SW480 (cell line): Measurements from ENCODE around the gene ARAP2.

Experiments used
- DNase-seq: peaks from one replicate; pipeline ENCODE4 v3.0.0-alpha.2; 2016; ENCODE audit warnings: low spot score

Gene ARAP2

DNA sequence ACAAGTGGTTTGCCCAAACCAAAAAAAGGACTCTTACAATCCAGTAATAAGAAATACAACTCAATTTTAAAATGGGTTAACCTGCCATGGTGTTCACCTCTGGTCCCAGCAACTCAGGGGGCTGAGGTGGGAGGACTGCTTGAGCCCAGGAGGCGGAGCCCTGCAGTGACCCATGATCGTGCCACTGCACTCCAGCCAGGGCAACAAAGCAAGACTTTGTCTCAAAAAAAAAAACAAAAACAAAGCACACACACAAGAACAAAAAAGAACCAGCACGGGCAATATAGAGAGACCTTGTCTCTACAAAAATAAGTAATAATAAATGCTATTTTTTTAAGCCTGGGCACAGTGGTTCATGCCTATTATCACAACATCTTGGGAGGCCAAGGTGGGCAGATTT is 28.7 kb downstream of the ARAP2 start:
- no peak for DNase-seq

DNA sequence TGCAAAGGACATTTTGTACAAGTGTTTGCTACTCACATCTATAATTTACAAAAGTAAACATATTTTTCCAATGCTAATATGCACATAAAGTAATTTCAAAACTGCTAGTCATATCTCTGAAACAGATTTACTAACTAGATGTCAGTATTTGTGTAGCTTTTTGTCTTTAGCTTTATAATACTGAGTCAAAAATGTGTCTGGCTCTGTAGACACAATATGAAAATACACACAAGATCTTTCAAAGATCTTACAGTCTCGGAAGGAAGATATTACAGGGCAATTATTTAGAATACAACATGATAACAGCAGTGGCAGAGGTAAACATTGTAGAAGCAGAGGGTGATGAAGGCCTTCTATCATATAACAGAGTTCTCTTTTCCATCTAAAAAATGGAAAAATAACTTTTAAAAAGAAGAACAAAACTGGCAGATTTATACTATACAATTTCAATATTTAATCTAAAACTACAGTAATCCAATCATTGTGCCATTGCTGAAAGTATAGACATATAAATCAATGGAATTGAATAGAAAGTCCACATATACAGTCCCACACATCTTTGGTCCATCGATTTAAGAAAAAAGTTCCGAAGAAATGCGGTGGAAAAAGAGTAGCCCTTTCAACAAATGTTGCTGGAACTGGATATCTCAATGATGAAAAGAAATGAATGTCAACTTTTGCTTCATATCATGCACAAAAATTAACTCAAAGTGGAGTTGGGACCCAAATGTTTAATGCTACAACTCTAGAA is 29.4 kb downstream of the ARAP2 start:
- DNase-seq = no peak

DNA sequence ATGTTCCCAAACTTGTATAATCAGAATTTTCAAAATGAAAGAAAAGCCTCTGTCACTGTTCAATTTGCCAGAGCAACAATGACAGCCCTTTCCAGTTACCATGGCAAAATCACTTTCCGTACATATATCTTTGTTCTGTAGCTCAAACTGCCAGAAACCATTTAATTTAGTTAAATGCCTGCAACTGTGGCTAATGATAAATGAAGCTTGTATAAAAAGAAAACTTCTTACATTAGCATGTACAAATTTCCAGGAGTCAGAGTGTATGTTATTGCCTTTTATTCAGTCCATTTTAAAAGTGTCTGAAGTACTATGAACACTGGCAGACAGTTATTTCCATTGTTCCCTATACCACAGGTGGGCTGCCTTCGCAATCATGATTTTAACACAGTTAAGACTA is 30.3 kb downstream of the ARAP2 start:
- no peak for DNase-seq

DNA sequence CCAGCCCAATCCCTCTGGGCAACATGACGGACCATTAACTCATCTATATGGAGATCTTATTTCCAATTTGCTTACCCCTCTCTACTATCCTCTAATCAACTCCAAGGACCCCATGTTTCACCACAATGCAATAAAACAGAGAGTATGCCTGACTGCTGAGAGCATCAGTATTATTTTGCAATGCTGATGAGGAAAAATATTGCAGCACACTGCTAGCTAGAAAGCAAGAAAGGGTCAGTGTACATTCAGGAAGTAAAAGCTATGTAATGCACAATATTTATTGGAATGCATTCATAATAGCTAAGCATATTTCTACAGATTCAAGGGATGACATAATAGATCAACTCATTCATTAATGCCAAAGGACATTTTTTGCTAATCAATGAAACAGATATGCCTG is 33.2 kb downstream of the ARAP2 start:
- no peak for DNase-seq

DNA sequence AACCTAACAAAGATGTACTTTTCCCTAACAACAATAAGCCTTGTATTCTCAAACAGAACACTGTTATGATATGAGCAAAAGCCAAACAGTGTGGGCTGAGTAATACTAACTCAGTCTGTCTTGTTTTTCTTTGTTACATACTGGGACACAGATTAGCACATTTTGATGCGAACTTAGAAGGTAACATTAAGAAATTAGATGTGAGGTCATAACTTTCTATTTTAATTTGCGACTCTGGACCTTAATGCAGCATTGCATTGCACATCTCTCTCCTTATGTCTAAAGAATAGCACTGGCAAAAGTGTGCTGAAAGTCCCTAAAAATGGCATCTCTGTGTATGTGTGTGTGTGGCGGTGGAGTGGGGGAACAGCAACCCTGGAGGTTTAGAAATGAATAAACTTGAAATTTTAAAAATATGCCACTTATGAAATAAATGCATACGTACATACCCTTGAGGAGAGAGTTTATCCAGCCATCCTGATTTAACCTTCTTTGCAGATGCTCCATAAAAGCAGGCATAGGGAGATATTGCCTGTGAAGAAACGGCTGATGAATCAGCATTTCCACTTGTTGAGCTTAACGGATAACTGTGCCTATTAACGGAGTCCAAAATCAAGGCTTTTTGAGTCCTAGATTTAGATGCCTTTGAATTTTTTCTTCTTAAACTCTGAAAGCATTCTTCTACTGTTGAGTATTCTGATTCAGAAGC is 34.2 kb downstream of the ARAP2 start:
- no peak for DNase-seq

DNA sequence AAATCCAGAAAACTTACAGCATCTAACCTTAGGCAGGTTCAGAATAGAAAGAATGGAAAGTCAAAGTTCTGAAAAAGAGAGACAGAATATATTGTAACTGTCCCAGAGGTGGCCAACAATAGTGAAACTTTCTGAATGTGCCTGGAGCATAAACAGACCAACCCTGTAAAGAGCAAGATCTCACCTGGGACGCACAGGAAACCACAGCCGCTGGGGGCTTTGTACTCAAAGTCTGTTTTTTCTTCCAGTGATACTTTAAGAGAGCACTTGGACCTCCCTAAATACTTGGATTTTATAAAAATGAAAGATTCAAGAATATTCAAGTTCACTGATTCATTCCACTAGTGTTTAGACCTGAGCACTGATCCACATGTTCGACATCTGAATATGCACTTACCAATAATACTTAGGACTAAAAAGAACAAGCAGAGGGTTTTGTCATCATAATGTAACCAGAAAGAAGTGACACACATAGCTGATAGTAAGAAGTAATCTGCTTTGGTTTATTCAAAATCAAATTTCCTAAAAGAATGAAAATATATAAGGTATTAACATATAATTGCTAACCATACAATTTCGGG is 35.3 kb downstream of the ARAP2 start:
- DNase-seq = no peak

DNA sequence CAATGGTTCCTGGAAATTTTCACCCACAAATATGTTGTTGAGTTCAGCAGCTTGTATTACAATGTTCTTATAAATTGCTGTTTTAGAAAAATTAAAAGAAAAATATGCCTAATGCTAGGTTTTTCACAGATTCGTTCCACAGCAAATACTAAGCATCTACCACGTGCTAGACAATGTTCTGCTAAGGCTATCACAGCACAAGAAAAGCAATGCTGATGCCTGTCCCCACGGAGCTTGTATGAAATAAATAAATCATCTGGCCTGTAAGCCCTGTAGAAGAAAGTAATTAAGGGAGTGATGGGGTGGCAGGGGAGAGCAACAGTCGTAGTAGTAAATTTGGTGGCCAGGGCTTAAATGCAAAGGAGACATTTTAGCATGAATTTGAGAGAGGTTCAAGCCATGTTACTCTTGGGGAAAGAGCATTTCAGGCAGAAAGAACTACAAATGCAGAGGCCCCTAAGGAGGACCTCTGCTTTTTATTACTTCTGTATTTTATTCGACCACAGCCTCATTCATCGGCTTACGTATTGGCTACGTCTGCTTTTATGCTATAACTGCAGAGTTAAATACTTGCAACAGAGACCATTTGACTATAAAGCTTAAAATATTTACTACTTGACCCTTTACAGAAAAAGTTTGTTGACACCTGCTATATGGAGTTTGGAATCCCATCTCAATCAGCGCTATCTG is 36.3 kb downstream of the ARAP2 start:
- no peak for DNase-seq

DNA sequence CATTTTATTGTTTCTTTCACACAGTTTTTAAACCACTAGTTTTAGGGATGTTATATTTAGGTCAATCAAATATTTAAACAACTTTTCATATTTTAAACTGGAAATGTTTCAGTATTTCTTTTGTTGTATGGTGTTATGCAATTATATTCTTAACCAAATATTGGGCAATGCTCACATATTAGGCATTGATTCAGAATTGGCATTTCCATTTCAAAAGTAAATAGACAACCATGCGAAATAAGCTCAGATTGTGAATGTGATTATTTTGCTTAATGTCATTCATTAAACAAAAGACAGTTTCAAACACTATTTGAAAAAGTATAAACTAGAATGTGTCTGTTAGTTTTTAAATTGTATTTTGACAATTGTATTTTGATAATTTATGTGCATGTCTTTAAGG is 36.9 kb downstream of the ARAP2 start:
- no peak for DNase-seq

DNA sequence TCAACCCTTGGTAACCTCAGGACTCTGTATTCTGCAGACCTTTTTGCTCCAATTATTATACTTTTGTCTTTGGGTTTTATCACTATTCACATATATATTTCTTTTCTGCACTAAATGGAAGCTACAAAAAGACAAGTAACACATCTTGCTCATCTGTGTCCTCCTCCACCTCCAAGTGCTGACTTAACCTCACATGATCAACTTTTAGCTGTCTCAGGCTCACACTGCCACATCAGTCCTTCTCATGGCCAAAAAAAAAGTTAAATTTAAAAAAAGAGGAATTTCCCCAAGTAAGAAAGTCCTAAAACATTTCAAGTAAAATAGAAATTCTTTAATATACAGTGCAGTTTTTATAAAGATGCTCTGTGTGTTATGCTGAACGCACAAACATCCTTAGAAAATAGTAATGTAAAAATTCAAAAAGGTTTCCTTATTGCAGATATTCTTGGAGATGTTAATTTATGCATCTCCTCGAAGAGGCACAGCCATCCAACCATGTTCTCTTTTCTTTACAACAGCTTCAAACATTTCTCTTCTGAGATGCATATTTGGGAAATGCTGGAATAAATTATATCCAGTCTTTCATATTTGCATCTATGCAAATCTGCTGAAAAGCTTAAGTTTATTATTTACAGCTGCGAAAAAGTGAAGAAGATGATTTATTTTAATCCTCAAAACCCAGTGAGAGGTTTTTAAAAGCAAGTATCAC is 37.6 kb downstream of the ARAP2 start:
- DNase-seq = no peak

DNA sequence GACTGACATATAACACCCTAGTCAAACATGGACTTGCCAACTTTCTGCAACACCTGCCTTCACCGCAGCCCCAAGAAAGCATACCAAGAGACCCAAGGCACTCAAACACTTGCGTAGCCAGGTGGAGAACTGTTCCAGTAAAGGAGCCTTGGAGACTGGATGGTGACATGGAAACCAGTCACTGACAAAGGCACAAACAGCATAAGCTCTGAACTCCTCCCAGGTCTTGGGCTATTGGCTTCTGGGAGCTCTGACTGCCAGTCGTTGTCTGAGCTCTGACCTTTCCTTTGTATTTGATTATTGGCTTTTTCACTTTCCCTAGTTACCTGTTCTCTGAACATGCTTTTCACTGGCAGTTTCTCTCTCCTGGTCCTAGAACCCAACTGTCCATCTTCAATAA is 38.3 kb downstream of the ARAP2 start:
- DNase-seq = no peak

DNA sequence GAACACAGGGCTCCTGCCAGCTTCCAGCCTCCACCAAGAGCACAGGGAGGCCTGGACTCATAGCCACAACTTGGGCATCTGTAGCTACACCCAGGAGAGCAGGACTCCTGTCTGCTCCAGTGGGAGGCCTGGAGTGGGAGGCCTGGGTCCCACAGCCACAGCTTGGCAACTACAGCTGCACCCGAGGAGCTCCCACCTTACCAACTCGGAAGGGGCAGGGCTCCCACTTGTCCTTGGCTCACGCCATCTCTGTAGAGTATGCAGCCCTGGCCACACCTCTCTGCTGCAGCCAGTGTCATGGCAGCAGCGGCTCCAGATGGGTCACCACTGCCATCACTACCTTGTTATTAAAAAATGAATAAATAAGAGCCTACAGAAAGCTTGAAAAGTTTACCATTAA is 45.5 kb downstream of the ARAP2 start:
- no peak for DNase-seq

DNA sequence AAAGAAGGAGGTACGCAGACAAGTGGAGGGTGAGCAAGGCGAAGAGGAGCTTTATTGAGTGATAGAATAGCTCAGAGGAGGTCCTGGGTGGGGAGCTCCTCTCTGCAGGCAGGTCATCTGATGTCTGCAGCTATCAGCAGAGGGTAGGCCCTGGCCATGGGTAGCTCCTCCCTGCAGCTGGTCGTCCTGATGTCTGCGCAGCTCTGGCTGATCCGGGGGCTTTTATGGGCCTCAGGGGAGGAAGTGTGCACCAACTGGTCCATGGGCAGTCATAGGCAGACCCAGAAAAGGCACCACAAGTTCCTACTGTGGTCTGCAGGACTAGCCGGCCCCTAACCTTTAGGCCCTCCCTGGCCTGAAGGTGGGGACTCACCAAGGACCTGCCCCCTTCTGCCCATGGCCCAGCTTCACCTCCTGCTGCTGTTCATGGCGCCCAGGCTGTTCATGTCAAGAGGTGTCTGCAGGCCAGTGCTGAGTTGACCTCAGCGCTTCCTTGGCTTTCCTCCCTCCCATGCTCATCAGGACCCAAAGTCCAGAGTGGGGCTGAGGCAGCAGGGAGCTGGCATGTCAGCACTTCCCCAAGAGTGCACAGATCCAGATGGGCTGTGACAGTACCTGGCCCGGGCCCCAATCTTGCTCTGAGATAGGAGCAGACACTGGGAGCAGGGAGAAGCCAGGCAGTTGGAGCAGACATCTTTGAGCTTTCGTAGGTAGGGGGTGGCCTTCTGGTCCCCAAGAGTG is 46.1 kb downstream of the ARAP2 start:
- no peak for DNase-seq

DNA sequence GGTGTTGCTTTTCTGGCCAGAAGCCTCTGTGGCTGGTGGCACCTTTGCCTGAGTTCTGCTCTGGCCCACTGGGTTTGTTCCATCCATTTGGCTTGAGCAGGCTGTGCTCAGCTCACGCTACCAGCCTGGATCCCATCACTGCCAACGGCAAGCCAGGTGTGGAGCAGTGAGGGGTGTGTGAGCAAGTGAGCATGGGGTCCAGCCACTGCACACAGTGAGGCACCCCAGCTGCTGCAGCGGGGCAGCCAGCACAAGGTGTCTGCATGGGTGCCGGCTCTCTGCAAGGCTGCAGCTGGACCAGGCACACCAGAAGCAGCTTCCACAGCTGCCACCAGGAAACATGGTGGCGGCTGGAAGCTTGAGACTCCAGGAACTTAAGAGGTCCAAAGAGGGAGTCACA is 46.8 kb downstream of the ARAP2 start:
- DNase-seq = no peak

DNA sequence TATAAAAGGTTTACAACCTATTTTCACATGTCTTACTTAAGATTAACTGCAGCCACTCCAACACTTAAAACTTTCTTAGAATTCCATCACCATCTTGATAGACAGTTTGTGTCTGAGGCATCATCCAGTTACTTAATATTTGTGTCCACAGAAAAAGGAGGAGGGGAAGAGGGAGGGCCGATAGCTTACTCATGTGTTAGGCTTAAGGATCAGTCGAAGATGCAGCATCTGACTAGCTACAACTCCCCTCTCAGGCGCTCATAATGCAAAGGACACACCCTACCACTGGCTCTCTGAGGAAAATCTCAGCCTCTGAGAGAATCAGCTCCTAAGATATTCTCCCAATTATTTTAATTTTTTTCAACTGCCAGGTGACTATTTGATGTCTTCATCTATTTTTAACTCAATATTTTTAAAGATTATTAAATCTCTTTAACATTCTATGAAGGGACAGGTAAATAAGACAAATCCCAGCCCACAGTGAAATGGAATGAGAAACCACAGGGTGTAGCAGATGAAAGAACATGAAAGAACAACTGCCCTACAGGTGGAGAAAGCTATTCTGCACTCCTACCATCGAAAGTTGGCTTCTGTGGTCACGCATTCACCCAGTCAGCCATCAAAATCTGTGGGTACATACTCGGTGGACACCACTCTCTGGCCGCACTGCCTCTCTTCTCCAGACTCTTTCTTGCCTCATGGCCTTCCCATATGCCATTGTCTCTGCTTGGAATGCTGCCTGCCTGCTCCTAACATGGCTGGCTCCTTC is 48.0 kb downstream of the ARAP2 start:
- peak; percentile 53 for DNase-seq

DNA sequence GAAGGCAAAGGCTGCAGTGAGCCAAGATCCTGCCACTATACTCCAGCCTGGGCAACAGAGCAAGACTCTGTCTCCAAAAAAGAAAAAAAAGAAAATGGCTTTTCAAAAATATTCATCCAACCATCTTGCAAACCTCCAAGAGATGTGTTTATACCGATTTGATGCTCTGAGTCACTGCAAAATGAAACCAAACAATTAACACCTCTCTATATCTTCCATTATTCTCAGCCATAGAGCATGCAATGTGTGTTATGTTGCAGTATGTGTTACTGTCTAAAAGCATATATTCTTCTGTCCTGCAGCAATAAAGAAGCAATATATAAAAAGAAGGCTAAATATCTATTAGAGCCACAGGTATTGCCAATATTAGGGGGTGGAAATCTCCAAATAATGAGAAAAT is 51.4 kb downstream of the ARAP2 start:
- no peak for DNase-seq

DNA sequence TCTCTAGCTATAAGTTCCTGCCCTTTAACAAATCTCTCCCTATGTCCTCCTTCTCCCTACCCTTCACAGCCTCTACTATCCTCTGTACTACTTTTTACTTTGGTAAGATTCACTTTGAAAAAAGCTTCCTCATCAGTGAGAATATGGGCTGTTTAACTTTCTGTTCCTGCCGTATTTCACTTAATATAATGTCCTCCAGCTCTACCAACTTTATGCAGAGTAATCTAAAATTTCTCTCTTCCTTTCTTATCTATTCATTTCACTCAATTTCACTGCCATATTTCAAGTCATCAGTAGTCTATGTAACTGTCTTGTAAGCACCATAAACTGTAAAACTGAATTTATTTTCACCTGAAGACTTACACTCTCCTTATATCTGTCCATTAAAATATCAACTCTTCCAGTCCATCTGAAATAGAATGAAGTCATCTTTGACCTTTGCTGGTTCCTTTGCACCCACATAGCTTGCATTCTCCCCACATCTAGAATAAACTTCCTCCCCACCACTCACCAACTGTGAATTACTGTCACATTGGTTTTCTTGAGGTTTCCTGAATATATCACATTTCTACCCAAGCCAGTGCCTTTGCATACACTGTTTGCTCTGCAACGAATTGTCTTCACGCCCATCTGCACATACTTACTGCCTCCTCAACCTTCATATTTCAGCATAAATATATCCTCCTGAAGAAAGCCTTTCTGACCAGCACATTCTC is 54.6 kb downstream of the ARAP2 start:
- DNase-seq = no peak

DNA sequence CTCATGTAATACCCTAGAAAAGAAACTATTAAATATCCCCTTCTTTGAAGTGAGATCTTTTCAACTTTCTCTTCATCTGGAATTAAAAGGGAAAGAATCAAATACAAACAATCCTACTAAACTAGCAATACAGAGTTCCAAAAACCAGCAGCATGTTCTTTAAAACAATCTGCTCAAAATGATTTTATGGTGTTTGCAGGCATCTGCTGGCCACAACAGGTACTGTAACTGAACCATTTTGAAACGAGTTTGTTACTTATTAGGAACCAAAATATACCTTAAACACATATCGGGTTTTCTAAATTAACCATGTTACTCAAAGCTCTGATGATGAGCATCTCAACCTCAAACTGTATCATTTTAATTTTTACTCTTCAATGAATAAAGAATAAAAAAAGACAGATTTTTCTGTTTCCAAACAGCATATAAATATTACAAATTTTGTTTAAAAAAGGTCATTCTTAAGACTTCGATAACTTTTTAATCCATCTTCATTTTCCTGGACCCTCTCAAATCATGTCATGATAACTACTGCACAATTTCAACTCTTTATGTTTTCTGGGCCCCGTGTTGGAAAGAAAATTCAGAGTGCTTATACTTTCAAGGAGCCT is 56.5 kb downstream of the ARAP2 start:
- peak; percentile 3 for DNase-seq

DNA sequence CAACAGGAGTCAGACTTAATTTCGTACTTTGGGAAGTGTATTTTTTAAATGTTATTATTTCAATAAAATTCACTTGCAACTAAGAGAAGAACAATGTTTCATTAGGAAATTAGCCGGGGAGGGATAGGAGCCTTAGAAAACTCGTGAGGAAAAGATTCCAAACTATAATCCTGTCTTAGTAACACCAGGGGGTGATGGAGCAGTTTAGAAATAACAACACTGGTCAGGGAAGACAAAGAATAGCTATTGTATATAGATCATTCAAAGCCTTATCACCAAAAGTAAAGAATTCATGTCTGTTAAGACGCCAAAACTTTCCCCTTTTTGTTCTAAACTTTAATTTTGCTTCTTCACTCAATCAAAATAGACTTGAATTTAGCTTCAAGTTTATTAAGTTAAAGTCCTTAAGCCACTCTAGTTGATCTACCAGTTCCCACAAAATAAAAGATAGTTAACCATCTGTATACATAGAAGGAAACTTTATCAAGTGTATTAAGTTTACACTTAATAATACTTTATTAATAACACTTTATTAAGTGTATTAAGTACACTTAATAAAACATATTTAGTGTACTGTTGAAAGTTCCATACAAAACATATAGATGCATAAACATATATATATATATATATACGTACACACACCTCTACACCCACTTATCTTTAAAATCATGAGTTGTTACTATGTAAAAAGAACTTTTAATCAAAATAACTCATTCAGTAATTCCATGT is 60.5 kb downstream of the ARAP2 start:
- no peak for DNase-seq

DNA sequence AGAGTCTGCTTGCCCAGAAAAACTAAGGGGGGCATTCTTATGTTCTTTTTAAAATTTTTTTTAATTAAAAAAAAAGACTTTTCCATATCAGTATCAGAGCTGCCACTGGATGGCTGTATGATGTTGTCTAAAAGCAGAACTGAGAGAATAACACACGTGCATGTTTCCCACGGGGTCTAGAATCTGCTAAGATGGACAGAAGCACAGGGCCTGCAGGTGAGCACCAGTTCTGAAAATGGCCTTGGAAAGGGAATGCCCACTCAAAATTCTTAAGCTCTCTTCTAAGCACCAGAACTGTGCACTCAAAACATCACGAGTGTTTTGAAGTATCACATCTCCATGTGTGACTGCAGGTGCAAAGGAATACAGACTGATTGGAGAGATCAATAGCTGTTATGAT is 61.1 kb downstream of the ARAP2 start:
- no peak for DNase-seq
